SKM-1 (cell line): ENCODE results near the gene ZNF776.
A peak's percentile ranks its signal among the peaks of the same experiment; 100 is the strongest.
"Not testable (repeated sequence)": the region's sequence is repeated elsewhere in the genome, so short reads cannot be mapped to it uniquely, and the experiment has no call there.

Experiments used
- DNase-seq: peaks from one replicate; lab custom pipeline; 2025; ENCODE audit not compliant: unreplicated experiment; lab: John Stamatoyannopoulos, UW

Gene ZNF776

GRCh38 chr19:57746580-57747471 is at the start of gene ZNF776:
TSS of gene ZNF776 (plus strand) at chr19:57746815. CDS start at chr19:57747059, 244 bp downstream.
- peak; percentile 58 for DNase-seq

GRCh38 chr19:57701625-57702024 is 45.0 kb upstream of the ZNF776 start:
- no peak for DNase-seq

DNA sequence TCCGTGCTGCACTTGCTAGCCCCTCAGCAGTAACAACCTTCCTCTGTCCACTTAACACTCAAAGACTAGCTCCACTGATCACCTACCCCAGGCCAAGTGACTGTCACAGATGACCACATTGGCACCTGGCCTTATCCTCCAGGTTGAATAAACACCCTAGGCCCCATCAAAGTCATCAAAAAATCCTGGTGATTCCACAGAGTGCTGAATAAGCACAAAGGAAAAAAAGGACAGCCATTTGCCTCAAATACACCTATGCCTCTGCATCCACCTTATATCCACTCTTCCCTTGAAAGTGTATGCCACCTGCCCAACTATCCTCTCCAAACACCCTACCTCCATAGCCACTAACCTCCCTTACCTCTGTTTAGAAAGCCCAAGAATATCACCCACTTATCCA is 40.3 kb upstream of the ZNF776 start:
- no peak for DNase-seq

DNA sequence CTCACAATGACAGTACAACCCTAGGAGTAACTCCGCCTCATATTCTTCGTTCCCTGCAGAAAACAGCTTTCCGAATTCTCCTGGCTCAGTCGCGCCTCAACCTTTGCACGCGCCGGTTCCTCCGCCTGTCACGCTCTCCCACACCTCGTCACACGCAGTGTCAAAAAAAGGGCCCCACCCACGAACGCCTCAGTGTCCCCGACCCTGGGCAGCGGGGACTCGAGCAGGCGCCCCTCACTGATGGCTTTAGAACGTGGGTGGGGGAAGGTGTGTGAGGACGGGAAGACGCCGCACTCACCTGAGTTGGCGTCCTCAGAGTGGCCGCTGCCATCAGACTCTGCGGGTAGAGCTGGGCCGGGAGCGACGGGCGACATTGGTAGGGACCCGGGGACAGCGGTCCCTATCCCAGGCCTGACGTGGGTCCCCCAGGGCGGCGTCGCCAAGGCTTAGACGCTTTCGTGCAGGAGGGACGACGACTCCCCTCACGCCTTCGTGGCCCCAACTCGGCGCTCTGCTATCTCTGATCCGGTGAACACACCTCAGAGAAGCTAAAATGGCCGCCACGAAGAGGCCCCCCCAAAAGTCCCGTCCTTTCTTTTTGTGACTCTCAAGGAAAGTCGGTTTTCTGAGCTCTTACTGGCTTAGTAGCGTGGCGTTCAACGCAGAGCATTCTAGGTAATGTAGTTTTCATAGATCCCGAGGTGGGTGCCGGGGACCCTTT is 37.8 kb upstream of the ZNF776 start, which contains the start of gene ZNF154:
ZNF154 (minus strand) TSS at position 564 of the 721 bp plus-strand sequence; CDS start at position 331, 233 bp downstream.
- no peak for DNase-seq

- DNase-seq = no peak
Measured at GRCh38 chr19:57709616-57710015, 37.0 kb upstream of the ZNF776 start.

- no peak for DNase-seq
Measured at GRCh38 chr19:57712222-57712621, 34.4 kb upstream of the ZNF776 start.

DNA sequence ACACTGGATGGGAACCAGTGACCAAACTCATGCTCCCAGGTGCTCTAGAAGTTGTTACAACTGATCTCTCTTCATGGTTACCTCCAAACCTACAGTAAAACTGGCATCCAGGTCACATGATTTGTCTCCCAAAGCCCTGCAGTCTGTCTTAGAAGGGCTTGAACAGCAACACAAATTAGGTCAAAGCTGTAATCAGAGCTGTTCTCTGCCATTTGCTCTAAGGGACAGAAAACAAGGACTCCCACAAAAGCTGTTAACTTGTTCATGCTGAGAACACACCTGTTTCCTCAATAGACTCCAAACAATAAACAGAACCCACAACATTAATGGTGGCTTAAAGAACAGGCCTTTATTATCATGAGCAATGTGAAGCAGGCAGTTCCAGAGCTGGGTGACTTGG is 27.2 kb upstream of the ZNF776 start:
- no peak for DNase-seq

- DNase-seq = no peak
Measured at GRCh38 chr19:57719901-57720519, 26.6 kb upstream of the ZNF776 start.

- no peak for DNase-seq
Measured at GRCh38 chr19:57720878-57721277, 25.7 kb upstream of the ZNF776 start.

GRCh38 chr19:57738320-57738719 is 8.3 kb upstream of the ZNF776 start:
- not testable (repeated sequence) for DNase-seq

GRCh38 chr19:57738770-57739169 is 7.8 kb upstream of the ZNF776 start:
- not testable (repeated sequence) for DNase-seq

DNA sequence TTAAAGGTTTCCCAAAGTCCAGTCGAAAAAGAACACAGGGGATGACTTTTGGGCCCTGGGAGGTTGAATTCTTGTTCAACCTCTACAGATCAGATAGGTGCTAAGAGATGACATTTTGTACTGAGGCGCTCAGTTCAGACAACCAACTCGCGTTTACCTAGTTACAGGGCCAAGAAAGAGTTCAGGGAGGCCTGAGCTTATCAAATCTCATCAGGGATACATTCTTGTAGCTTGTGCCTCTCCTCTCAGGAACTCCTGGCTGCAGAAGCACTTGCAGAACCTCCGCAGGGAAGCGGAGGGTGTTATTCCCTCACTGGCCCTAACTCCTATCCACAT is 825 bp downstream of the ZNF776 start:
- DNase-seq = no peak

GRCh38 chr19:57748029-57748428 is 1.4 kb downstream of the ZNF776 start:
- DNase-seq = no peak

- no peak for DNase-seq
Measured at GRCh38 chr19:57754091-57754673, 7.6 kb downstream of the ZNF776 start.

- no peak for DNase-seq
Measured at GRCh38 chr19:57755031-57755430, 8.4 kb downstream of the ZNF776 start.

GRCh38 chr19:57757941-57758340 is 11.3 kb downstream of the ZNF776 start:
- no peak for DNase-seq

DNA sequence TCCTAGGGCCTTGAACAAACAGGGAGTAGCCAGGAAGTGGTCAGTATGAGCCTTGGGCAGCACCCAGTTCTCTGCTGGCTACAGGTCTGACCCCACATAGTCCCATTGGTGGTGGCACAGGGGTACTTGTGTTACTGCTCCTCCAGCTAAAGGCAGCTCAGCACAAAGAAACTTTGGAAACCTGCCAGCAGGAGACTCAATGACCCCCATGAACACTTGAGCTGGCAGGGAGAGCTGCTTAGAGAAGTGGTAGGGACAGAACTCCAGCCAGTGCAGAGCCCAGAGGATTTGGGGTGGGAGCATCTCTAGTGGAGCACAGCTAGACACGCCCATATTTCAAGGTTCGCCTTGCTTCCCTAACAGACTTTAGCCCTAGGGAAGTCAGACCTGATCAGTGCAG is 12.5 kb downstream of the ZNF776 start:
- no peak for DNase-seq

DNA sequence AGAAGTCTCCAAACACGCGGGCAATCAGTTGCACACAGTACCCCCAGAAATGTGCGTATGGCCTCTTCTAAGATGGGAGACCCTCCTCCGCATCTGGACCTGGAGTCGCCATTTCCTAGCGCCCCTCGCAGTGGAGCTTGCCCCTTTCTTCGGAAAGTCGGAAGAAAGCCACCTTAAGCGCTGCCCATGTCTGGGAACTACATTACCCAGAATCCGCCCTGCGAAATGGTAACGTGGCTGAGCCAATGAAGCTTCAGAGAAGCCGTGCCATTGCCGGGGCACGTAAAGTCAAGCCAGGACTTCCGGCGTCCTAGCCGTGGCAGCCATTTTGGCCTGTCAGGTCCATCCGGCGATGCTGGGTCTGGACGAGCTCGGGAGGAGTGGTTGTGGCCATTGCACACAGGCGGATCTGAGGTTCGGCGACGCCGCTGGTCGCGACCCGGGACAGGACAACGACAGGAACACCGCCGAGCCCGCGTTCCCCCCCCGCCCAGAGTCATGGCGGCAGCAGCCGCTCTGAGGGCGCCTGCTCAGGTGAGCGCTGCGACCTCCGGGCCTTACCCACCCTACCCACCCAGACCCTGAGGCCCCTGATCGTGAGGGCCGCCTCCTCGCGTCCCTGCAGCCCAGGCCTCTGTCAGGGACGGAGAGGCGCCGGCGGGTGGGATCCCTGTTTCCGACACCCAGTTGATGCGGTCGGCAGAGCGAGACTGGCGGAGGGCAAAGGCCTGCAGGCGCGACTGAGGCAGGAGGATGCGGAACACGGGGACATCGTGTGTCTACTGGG is 22.9 kb downstream of the ZNF776 start, which contains the start of gene ZNF586:
ZNF586 (plus strand) TSS at position 332 of the 787 bp plus-strand sequence; CDS start at position 499, 167 bp downstream.
- DNase-seq = peak; percentile 36

DNA sequence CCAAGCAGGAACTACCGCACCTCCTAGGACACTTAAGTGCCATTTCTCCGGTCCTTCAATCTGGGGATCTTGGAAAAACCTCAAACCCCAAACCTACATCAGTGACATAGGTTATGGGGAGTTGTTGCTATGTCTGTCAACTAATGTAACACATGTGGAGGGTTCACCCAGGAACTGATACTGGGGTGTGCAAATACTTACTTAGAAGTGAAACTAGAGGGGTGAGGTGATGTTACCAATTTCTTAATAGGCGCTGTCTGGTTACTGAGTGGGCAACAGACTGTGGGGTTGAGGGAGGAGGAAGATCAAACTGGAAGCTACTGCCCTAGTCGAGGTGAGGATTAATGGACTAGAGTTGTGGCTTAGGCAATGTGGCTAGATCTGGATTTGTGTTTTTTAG is 24.8 kb downstream of the ZNF776 start:
- no peak for DNase-seq

GRCh38 chr19:57773488-57773887 is 26.9 kb downstream of the ZNF776 start:
- no peak for DNase-seq
